HepG2 (cell line): Measurements from ENCODE around the gene KCNT1. TPM values are rescaled to one million over a fixed set of nuclear protein-coding genes. Genes with fewer than 3 reads are reported as not detected.

Experiments
- ATAC-seq: fragments of 200-7000 bp; cut with Tn5 transposase; 3 replicates; pipeline ENCODE4 v1.9.1; 2020; ENCODE audit warnings: mild to moderate bottlenecking, moderate library complexity
- BruUV-seq: library from RNA; stranded (reverse); fragments of 400-500 nt; replicated peaks from 2 replicates; lab custom pipeline; 2021; lab: Mats Ljungman, UMichigan
- CTCF ChIA-PET: fragments of 300-600 bp; formaldehyde crosslinking; extraction: SDS; loops from one replicate; lab custom pipeline; 2021; ENCODE audit warnings: low total read pairs, inconsistent platforms, low intra/inter-chr PET ratio; lab: Yijun Ruan, JAX
- POLR2A ChIA-PET: fragments of 350-600 bp; sonication (Branson Sonifier 250); formaldehyde crosslinking; loops from one replicate; lab custom pipeline; 2020; ENCODE audit warnings: antibody characterized with exemption, inconsistent platforms; lab: Yijun Ruan, JAX
- DNase-seq: peaks from one replicate; pipeline ENCODE4 v3.0.0-alpha.2; 2015; ENCODE audit warnings: low spot score
- FAIRE-seq: peaks from 3 replicates; lab custom pipeline; 2011; peaks lifted over from hg19 to GRCh38; lab: Jason Lieb, UNC
- H2AFZ ChIP-seq: one replicate; pipeline ENCODE4 v1.6.1; 2011; ENCODE audit warnings: low read length, inconsistent platforms
- H3K27ac ChIP-seq: fragments of 300-600 bp; 3 replicates; pipeline ENCODE4 v1.8.0; 2011; ENCODE audit warnings: mixed run types, mild to moderate bottlenecking, mixed read lengths, low read length, inconsistent platforms; ENCODE audit not compliant: insufficient read depth; ENCODE audit errors: extremely low read length
- H3K27me3 ChIP-seq, 2 experiments: fragments of 200-600 bp in 1 of 2; 2 replicates in 1 of 2; 3 replicates in 1 of 2; pipeline versions ENCODE4 v1.6.0 to v1.8.0; 2011; ENCODE audit warnings: low read length in 2 of 2, mild to moderate bottlenecking in 2 of 2, moderate library complexity in 2 of 2, inconsistent platforms in 1 of 2; ENCODE audit not compliant: insufficient read depth in 2 of 2, control insufficient read depth in 1 of 2
- H3K36me3 ChIP-seq, 2 experiments: fragments of 200-600 bp in 1 of 2; replicated peaks in 1 of 2; 2 replicates in 1 of 2; 3 replicates in 1 of 2; pipeline versions ENCODE4 v1.5.1 to v1.8.0; 2011; ENCODE audit warnings: low read length in 2 of 2, inconsistent platforms in 1 of 2; ENCODE audit not compliant: insufficient read depth in 2 of 2, control insufficient read depth in 1 of 2
- H3K4me1 ChIP-seq: 2 replicates; pipeline ENCODE4 v1.5.1; 2012; ENCODE audit warnings: low read length, inconsistent platforms; ENCODE audit not compliant: insufficient read depth
- H3K4me2 ChIP-seq: 2 replicates; pipeline ENCODE4 v1.6.0; 2011; ENCODE audit warnings: low read depth, low read length, inconsistent platforms
- H3K4me3 ChIP-seq, 3 experiments: fragments of 200-600 bp in 1 of 3; sonication (generic), shearing (Covaris generic) in 1 of 3; replicated peaks in 1 of 3; 2 replicates each; pipeline ENCODE4 v1.5.1; 2011 to 2016; ENCODE audit warnings: low read length in 3 of 3, inconsistent platforms in 2 of 3, low read depth in 2 of 3, mild to moderate bottlenecking in 2 of 3, control low read depth in 1 of 3, mixed read lengths in 1 of 3; ENCODE audit not compliant: insufficient read depth in 1 of 3
- H3K79me2 ChIP-seq: one replicate; pipeline ENCODE4 v1.6.1; 2011; ENCODE audit warnings: low read length, inconsistent platforms; ENCODE audit not compliant: insufficient read depth
- H3K9ac ChIP-seq: 2 replicates; pipeline ENCODE4 v1.6.0; 2011; ENCODE audit warnings: mild to moderate bottlenecking, low read depth, low read length, inconsistent platforms; ENCODE audit not compliant: insufficient read depth
- H3K9me3 ChIP-seq: 2 replicates; pipeline ENCODE4 v1.5.1; 2012; ENCODE audit warnings: mild to moderate bottlenecking, low read length
- H4K20me1 ChIP-seq: 2 replicates; pipeline ENCODE4 v1.6.0; 2011; ENCODE audit warnings: inconsistent platforms, mild to moderate bottlenecking, low read length, moderate library complexity; ENCODE audit not compliant: insufficient read depth
- HNRNPUL1 ChIP-seq: fragments of 200-400 bp; formaldehyde crosslinking; IDR thresholded peaks from 2 replicates; pipeline ENCODE4 v1.6.1; 2017; ENCODE audit warnings: low read depth, mild to moderate bottlenecking, low read length, moderate library complexity
- JUND ChIP-seq: sonication (generic); formaldehyde crosslinking; IDR thresholded peaks from 2 replicates; pipeline ENCODE4 v1.8.0; 2022; ENCODE audit warnings: mild to moderate bottlenecking, missing genetic modification reagents
- LCORL ChIP-seq, 2 experiments: fragments of 450-650 bp in 1 of 2; sonication (generic) in 1 of 2; formaldehyde crosslinking in 1 of 2; IDR thresholded peaks; 2 replicates each; pipeline versions ENCODE4 v1.5.0 to v1.6.1; 2017 to 2020; ENCODE audit warnings: antibody characterized with exemption in 1 of 2, missing genetic modification reagents in 1 of 2
- MTF2 ChIP-seq: sonication (generic); formaldehyde crosslinking; IDR thresholded peaks from 2 replicates; pipeline ENCODE4 v1.5.0; 2020; ENCODE audit warnings: missing genetic modification reagents, borderline replicate concordance
- ZNF569 ChIP-seq: sonication (generic); formaldehyde crosslinking; IDR thresholded peaks from 2 replicates; pipeline ENCODE4 v1.5.0; 2020; ENCODE audit warnings: mild to moderate bottlenecking, missing genetic modification reagents, moderate library complexity, borderline replicate concordance
- ZNF670 ChIP-seq: sonication (generic); formaldehyde crosslinking; IDR thresholded peaks from 2 replicates; pipeline ENCODE4 v1.8.0; 2022; ENCODE audit warnings: mild to moderate bottlenecking, missing genetic modification reagents, borderline replicate concordance
- WGBS: methylation state at CpG from one replicate; pipeline ENCODE4 v1.1.6; 2017; ENCODE audit warnings: low lambda C conversion rate; 5-methylcytosine and 5-hydroxymethylcytosine counted together
- in situ Hi-C: cut with HindIII; loops from 2 replicates; pipeline ENCODE4 v1.10.0; 2017; ENCODE audit warnings: low pct_unique_long_range_greater_than_20kb; ENCODE audit not compliant: extremely low pct_ligation_motif_present
- intact Hi-C: fragments of 100-400 bp; cut with micrococcal nuclease; formaldehyde crosslinking; loops from one replicate; pipeline ENCODE4 v1.10.0; 2022; ENCODE audit not compliant: unreplicated experiment
- polyA plus RNA-seq, 8 experiments: library from polyadenylated mRNA; depleted of rRNA in 3 of 8; stranded (reverse) in 7 of 8; unstranded in 1 of 8; fragments of >200 nt; fragmentation: Illumina TruSeq in 4 of 8; extraction: Trizol in 4 of 8; gene quantifications; 2 replicates each; pipeline versions ENCODE4 v1.2.1 to v1.2.3, GENCODE V29; 2011 to 2016; ENCODE audit warnings: low read depth in 4 of 8, missing spikeins in 1 of 8, mixed read lengths in 1 of 8; ENCODE audit not compliant: insufficient read depth in 1 of 8
- total RNA-seq, 5 experiments: library from RNA; depleted of rRNA; stranded (reverse); fragments of >200 nt; fragmentation: Illumina TruSeq; extraction: Trizol; gene quantifications; 2 replicates each; pipeline ENCODE4 v1.2.3, GENCODE V29; 2016; ENCODE audit warnings: low read depth in 1 of 5
- TF ChIP-seq, protein P1 (sequence below): fragments of 450-650 bp; IDR thresholded peaks from 2 replicates; pipeline ENCODE4 v1.6.1; 2016
- TF ChIP-seq, protein P2 (sequence below): sonication (generic); formaldehyde crosslinking; IDR thresholded peaks from 2 replicates; pipeline ENCODE4 v1.5.0; 2020; ENCODE audit warnings: mild to moderate bottlenecking, missing genetic modification reagents

Gene KCNT1
- total and polyA plus RNA-seq, 2 of the 13 experiments (the other 11 are each of a cell fraction or from before 2014, with no cell fraction given): not detected

DNA sequence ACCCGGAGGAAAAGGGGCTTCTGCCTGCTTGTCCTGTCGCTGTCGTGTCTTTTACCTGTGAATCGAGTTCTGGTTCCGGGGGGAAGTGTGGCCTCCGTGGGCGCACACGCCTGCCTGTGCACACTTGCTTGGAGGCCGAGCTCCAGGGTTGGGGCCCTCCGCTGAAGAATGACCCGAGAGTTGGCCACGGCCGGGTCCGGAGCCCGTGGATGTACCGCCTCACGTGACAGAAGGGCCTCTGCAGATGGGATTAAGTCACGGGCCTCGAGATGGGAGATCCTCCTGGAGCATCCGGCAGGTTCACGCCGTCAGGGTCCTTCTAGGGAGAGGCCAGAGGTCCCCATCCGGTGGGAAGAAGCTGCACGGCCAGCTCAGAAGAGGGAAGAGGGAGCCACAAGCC lies 81.0 kb downstream of the KCNT1 start (continued):
- no peak for TF ChIP-seq HNRNPUL1

DNA sequence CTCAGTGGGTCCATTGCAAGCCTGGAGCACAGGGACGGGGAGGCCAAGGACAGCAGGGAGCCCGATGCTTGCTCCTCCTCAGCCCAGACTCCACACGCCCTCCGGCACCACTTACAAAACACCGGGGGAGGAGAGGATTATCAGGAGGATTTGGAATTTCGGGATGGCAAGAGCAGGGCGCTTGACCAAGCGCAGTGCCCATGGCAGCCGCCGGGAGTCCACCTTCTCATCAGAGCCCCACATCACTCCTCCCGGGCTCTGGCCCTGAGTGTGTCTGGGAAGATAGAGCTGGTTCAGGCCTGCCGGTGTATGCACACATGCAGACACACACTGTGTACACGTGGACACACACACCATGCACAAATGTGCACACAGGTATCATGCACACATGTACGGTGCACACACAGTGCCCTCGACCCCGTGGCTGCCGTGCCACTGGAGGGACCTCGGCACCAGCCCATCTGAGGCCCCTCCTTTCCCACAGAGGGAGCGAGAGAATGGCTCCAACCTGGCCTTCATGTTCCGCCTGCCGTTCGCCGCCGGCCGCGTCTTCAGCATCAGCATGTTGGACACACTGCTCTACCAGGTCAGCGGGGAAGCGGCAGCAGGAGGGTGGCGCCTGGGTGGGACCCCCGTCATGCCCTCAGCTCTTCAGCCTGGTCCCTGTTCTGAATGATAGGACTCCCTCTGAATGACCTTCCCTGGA lies 81.7 kb downstream of the KCNT1 start:
- DNase-seq (no peak), ATAC-seq (peak; percentile 14; the same call in 2 of the 3 replicates), FAIRE-seq (no peak)
- H3K4me2 ChIP-seq: no peak overlapping the region
- in situ Hi-C loops (no loop called here), intact Hi-C loops (no loop called here)
- no peak overlapping the region for H2AFZ ChIP-seq
- H3K4me1 ChIP-seq: no peaks in the 10 kb centered on the region
- H3K9me3 ChIP-seq: no peaks in the 10 kb centered on the region
- POLR2A ChIA-PET: no interaction called here
- CTCF ChIA-PET: no interaction called here
- no peaks in the 10 kb centered on the region for H3K36me3 ChIP-seq
- H3K27me3 ChIP-seq: peaks cover 23 to 83% of the 10 kb centered on the region in 2 experiments
- TF ChIP-seq JUND (CRISPR knock-in tag) (no peak), LCORL (IDR thresholded peaks at IDR 0.05) (no peak), LCORL (CRISPR knock-in tag; IDR thresholded peaks at IDR 0.05) (no peak), MTF2 (CRISPR knock-in tag) (0 out of 2 replicates have a peak, but pooled peaks have one; percentile 40), ZNF569 (CRISPR knock-in tag) (no peak), ZNF670 (no peak)
- TF ChIP-seq, protein P1, sequence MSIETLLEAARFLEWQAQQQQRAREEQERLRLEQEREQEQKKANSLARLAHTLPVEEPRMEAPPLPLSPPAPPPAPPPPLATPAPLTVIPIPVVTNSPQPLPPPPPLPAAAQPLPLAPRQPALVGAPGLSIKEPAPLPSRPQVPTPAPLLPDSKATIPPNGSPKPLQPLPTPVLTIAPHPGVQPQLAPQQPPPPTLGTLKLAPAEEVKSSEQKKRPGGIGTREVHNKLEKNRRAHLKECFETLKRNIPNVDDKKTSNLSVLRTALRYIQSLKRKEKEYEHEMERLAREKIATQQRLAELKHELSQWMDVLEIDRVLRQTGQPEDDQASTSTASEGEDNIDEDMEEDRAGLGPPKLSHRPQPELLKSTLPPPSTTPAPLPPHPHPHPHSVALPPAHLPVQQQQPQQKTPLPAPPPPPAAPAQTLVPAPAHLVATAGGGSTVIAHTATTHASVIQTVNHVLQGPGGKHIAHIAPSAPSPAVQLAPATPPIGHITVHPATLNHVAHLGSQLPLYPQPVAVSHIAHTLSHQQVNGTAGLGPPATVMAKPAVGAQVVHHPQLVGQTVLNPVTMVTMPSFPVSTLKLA: peak; percentile 42; the same call in 1 of the 2 replicates
- TF ChIP-seq, protein P2, sequence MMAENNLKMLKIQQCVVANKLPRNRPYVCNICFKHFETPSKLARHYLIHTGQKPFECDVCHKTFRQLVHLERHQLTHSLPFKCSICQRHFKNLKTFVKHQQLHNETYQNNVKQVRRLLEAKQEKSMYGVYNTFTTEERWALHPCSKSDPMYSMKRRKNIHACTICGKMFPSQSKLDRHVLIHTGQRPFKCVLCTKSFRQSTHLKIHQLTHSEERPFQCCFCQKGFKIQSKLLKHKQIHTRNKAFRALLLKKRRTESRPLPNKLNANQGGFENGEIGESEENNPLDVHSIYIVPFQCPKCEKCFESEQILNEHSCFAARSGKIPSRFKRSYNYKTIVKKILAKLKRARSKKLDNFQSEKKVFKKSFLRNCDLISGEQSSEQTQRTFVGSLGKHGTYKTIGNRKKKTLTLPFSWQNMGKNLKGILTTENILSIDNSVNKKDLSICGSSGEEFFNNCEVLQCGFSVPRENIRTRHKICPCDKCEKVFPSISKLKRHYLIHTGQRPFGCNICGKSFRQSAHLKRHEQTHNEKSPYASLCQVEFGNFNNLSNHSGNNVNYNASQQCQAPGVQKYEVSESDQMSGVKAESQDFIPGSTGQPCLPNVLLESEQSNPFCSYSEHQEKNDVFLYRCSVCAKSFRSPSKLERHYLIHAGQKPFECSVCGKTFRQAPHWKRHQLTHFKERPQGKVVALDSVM (CRISPR knock-in tag): no peak
- no peaks in the 10 kb centered on the region for H3K79me2 ChIP-seq
- H3K27ac ChIP-seq: no peak overlapping the region
- H4K20me1 ChIP-seq: no peaks in the 10 kb centered on the region
- BruUV-seq: no TSS peak
- 0% methylated on average over 1 of the region's 30 CpGs for WGBS
- no peak overlapping the region for H3K9ac ChIP-seq
- no peak overlapping the region for H3K4me3 ChIP-seq
